Keratinocyte (primary cell): Measurements from ENCODE around the gene TSHZ3.

Source experiments
- EZH2 ChIP-seq: IDR thresholded peaks from one replicate; pipeline ENCODE4 v1.6.1; 2012; ENCODE audit warnings: inconsistent platforms, mild to moderate bottlenecking, low read length, moderate library complexity
- TF ChIP-seq, protein P1 (sequence below), 3 experiments: IDR thresholded peaks in 1 of 3; conservative IDR thresholded peaks in 1 of 3; optimal IDR thresholded peaks in 1 of 3; 2 replicates in 2 of 3; 3 replicates in 1 of 3; pipeline versions ENCODE3 to v1.5.1; 2011; ENCODE audit warnings: low read length in 3 of 3, mild to moderate bottlenecking in 3 of 3, moderate library complexity in 2 of 3, control low read depth in 1 of 3, inconsistent platforms in 1 of 3; ENCODE audit not compliant: insufficient read depth in 2 of 3; ENCODE audit errors: extremely low read depth in 1 of 3

DNA sequence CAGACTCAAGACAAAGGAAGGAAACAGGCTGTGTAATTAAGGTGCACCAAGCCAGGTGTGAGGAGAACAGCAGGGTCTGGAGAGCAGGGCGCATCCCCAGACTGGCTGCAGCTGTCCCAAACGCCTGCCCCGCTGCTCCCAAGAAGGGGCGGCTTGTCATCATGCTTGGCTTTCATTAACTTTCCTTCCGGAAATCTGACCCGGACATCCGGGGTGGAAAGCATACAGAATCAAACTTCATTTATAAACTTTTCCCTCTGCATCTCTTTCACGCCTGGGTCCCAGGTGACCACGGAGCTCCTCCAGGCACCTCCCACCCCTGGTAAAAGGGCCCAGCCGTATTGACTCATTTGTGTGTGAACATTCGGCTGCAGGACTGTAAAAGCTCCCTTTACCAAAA, 31.7 kb downstream of the TSHZ3 start:
- TF ChIP-seq, protein P1, sequence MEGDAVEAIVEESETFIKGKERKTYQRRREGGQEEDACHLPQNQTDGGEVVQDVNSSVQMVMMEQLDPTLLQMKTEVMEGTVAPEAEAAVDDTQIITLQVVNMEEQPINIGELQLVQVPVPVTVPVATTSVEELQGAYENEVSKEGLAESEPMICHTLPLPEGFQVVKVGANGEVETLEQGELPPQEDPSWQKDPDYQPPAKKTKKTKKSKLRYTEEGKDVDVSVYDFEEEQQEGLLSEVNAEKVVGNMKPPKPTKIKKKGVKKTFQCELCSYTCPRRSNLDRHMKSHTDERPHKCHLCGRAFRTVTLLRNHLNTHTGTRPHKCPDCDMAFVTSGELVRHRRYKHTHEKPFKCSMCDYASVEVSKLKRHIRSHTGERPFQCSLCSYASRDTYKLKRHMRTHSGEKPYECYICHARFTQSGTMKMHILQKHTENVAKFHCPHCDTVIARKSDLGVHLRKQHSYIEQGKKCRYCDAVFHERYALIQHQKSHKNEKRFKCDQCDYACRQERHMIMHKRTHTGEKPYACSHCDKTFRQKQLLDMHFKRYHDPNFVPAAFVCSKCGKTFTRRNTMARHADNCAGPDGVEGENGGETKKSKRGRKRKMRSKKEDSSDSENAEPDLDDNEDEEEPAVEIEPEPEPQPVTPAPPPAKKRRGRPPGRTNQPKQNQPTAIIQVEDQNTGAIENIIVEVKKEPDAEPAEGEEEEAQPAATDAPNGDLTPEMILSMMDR (optimal IDR thresholded peaks at IDR 0.05 in 1 of 3, IDR thresholded peaks at IDR 0.05 in 1 of 3, conservative IDR thresholded peaks at IDR 0.05 in 1 of 3; ENCODE audit: extremely low read depth in 1 of 3, insufficient read depth in 2 of 3, low read length in 3 of 3): no peak
- no peak for TF ChIP-seq EZH2
